D721Med (cell line): ENCODE data around the gene GJB2.
A peak's percentile ranks its signal among the peaks of the same experiment; 100 is the strongest.

ENCODE experiments used
- DNase-seq: peaks from one replicate; pipeline ENCODE4 v3.0.0; 2011; ENCODE audit warnings: low spot score; ENCODE audit not compliant: insufficient read length
- FAIRE-seq: peaks from 2 replicates; lab custom pipeline; 2011; peaks lifted over from hg19 to GRCh38; lab: Jason Lieb, UNC
- TF ChIP-seq, protein P1 (sequence below): IDR thresholded peaks from 2 replicates; pipeline ENCODE4 v1.5.1; 2012; ENCODE audit warnings: mild to moderate bottlenecking, control low read depth; ENCODE audit not compliant: insufficient read depth; ENCODE audit errors: missing control alignments

GJB2 gene

DNA sequence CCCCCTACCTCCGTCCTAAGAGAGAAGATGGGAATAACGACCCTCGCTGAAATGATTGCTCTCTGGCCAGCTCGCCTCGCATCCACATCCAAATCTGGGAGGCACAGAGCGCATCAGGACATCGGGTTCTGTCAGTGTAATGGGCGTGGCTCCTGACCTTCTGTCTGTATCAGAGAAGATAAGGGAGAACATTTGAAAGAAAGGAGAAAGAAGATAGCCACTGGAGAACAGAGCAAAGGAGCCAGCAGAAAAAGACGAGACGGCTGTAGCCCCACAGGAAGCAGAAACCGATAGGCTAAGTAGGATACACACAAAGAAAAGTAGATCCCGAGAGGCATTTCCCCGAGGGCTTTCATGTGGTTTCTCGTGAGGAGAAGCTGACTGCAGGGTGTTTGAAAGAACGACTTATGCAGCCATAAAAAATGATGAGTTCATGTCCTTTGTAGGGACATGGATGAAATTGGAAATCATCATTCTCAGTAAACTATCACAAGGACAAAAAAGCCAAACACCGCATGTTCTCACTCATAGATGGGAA is 14.0 kb upstream of the GJB2 start:
- TF ChIP-seq, protein P1, sequence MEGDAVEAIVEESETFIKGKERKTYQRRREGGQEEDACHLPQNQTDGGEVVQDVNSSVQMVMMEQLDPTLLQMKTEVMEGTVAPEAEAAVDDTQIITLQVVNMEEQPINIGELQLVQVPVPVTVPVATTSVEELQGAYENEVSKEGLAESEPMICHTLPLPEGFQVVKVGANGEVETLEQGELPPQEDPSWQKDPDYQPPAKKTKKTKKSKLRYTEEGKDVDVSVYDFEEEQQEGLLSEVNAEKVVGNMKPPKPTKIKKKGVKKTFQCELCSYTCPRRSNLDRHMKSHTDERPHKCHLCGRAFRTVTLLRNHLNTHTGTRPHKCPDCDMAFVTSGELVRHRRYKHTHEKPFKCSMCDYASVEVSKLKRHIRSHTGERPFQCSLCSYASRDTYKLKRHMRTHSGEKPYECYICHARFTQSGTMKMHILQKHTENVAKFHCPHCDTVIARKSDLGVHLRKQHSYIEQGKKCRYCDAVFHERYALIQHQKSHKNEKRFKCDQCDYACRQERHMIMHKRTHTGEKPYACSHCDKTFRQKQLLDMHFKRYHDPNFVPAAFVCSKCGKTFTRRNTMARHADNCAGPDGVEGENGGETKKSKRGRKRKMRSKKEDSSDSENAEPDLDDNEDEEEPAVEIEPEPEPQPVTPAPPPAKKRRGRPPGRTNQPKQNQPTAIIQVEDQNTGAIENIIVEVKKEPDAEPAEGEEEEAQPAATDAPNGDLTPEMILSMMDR, result no peak
- DNase-seq, result no peak
- no peak for FAIRE-seq

DNA sequence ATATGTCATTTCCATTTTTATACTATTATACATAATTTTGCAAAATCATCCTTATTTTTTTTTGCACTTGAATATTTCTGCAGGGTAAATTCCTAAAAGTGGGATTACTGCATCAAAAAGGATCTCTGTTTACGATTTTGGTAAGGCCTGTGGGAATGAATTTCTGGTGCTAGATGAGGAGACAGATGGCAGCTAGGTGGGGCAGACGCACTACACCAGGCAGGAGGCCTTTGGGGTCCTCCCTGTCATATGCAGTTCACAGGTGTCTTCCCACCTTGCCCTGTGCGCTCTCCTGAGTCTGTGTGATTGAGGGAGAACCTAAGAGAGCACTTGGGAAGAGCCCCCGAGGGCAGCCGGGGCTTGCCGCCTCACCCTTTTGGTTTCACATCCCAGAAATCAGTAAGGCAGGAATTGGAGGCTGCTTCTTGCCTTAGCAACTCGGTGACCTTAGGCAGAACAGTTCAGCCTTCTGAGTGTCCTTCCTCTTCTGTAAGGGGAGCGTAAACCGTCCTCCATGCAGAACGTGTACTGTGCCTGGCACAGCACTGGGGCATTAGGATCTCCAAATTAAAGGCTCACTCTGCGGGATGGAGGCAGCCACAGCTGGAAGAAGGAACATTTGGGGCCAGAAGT is 13.4 kb upstream of the GJB2 start:
- FAIRE-seq (no peak), DNase-seq (no peak)
- TF ChIP-seq, protein P1, result no peak

DNA sequence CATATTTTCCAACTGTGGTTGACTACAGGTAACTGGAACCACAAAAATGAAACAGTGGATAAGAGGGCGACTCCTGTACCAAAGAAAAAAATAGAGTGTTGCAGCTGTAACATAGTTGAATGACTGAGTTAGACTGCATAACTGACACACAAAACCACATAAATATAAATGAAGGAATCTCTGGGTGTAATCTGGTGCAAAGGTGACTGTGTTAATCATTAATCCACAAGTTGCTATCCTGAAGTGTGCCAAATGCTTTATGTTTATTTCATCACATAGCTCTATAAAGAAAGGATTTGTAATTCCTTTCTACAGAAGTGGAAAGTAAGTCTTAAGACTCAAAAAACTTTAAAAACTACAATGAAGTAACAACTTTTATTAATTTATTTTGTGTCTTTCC is 6.0 kb upstream of the GJB2 start:
- no peak for DNase-seq
- no peak for FAIRE-seq
- TF ChIP-seq, protein P1, result no peak

DNA sequence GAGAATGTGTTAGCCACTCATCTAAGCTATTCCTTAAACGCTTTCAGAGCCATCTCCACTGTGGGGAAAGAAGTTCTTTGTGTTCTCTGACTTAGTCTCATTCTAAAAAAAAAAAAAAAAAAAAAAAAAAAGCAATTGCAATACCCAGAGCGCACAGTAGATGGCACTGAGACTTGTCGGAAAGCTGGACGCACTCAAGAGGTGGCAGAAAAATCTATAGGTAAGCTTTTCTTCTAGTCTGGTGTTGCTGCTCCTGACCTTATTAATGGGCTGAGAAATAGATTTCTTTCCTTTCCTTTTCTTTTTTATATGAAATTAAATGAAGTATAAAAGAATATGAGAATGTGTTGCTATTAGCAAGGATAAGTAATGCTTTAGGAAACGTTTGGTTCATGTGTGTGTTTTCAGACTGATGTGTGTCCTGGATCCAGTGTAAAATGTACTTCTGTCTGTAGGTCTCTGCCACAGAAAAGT is 4.7 kb upstream of the GJB2 start:
- FAIRE-seq (no peak), DNase-seq (no peak)
- TF ChIP-seq, protein P1, result peak; percentile 58

DNA sequence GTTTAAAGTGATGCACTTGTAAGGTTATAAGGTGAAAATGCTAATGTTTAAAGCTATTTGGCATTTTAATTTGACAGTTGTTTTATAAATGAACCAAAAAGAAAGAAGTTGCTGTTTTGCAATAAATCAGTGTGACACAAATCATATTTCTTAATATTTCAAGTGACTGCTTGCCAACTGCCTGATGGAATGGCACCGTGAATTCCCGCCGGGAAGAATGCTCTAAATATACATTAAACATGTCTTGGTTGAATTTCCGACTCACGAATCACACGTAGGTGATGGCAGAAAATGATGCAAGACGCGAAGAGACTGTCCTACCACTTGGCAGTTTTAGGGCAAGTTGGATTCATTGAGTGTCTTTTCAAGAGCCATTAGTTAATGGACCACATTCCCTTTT is 3.1 kb upstream of the GJB2 start:
- TF ChIP-seq, protein P1, result no peak
- no peak for FAIRE-seq
- DNase-seq, result no peak

DNA sequence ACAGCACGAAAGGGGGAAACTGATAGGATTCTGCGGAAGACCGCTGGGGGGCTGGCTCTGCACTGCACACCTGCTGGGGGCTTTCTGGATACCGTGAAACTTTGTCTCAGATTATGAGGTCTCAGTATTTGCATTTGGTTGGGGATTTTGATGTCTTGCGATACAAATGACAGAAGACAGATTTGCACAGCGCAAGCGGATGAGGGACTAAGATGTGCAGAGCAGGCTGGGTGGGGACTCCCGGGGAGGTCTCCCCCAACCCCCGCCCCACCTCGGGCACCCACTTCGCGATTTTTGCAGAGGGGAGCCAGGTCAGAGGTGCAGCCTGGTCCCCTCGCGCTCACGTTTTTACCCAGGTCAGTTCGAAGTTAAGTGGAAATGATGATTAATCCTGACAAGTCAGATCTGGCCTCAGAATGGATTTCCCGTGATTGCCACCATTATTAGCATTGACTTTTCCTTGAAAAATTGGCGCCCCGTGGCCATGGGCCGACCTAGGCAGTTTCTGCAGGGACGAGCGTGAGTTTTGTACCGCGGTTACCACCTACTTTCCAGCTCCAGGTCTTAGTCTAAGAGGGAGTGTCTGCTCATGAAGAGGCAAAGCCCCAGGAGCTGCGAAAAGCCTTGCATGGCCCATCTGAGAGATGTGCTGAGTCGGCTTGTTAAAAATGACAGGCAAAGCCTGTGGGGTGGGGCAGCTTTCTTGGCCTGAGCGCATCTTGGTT is 1.3 kb upstream of the GJB2 start:
- FAIRE-seq (no peak), DNase-seq (no peak)
- TF ChIP-seq, protein P1, result no peak
